ENCODE data around the gene RASSF8.

The RASSF8 gene

DNA sequence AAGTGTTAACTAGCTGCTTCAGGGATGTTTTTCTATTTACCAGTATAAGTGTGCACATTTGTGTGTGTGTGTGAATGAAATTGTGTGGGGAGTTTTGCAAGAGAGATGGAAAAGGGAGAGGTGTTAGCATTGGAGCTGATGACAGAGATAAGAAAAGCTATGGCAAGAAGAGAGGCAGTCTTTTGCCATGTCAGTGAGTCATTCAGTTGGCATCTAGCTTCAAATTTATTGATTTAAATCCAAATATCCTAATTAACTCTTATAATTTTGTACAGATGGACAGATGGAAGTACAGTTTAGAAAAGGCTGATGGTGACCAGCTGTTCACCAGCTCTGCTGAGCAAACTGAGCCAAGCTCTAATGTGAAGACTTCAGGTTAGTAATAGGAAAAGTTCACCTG lies 169.7 kb downstream of the RASSF8 start:
- DNase-seq: no peak

Data from NCI-H510A treated with DMSO at 0.1 percent for 48 hours (cell line).